Upper lobe of right lung (tissue), 1 donor: ENCODE results near the gene PPP1R17. TPM values are rescaled to one million over a fixed set of nuclear protein-coding genes. Genes with fewer than 3 reads are reported as not detected.

ENCODE experiments used
- ATAC-seq: fragments of 200-7000 bp; cut with Tn5 transposase; one replicate; pipeline ENCODE4 v1.9.1; 2020; ENCODE audit warnings: mild to moderate bottlenecking, moderate library complexity
- DNase-seq: peaks from one replicate; pipeline ENCODE4 v3.0.0-alpha.2; 2020
- H3K27ac ChIP-seq: fragments of 200-600 bp; one replicate; pipeline ENCODE4 v1.8.0; 2022
- H3K27me3 ChIP-seq: fragments of 200-600 bp; one replicate; pipeline ENCODE4 v1.8.0; 2022; ENCODE audit warnings: mild to moderate bottlenecking
- H3K36me3 ChIP-seq: fragments of 200-600 bp; one replicate; pipeline ENCODE4 v1.8.0; 2022
- H3K4me1 ChIP-seq: fragments of 200-600 bp; one replicate; pipeline ENCODE4 v1.8.0; 2022
- H3K4me3 ChIP-seq: fragments of 200-600 bp; one replicate; pipeline ENCODE4 v1.8.0; 2022; ENCODE audit warnings: mild to moderate bottlenecking
- H3K9me3 ChIP-seq: fragments of 200-600 bp; one replicate; pipeline ENCODE4 v1.8.0; 2022
- intact Hi-C: fragments of 100-400 bp; cut with DNase I; formaldehyde crosslinking; loops from one replicate; pipeline ENCODE4 v1.11.0; 2022
- total RNA-seq: library from RNA; stranded (reverse); fragmentation: NEBNext Ultra II Directional; extraction: Animal tissue kit (Norgen Biotek cat#: 25700); gene quantifications from one replicate; pipeline ENCODE4 v1.2.1, GENCODE V29; 2021
- TF ChIP-seq, protein P1 (sequence below): fragments of 200-600 bp; IDR thresholded peaks from one replicate; pipeline ENCODE4 v1.8.0; 2022; ENCODE audit warnings: antibody characterized with exemption
- donor health status: DM: no; HTN: yes; CAD: no; lungs with severe emphysema.

The PPP1R17 gene
- total RNA-seq, 1 donor from 2014 or later, result not detected

DNA sequence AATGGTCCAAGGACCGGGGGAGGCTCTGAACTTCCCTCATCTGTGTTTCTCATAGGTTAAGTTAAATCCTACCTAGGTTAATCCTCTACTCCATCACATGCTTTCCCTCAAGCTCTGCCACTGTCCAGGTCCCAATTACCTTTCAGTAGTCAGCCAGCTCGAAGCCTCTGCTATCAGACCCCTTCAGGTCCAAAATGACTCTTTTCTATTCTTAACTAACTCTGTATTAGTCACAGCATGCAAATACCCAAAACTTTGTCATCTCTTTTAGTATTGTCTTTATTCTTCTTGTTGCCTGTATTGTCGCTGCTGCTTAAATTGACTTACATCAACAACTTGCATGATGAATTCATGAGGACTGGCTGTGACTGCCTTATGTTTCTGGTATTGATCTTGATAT lies 15.3 kb downstream of the PPP1R17 start:
- Histone ChIP-seq H3K4me1 (no peaks in the 10 kb centered on the region), H3K27ac (no peak overlapping the region), H3K4me3 (no peak overlapping the region), H3K9me3 (no peaks in the 10 kb centered on the region), H3K36me3 (no peaks in the 10 kb centered on the region), H3K27me3 (no peaks in the 10 kb centered on the region)
- ATAC-seq (no peak), DNase-seq (no peak)
- TF ChIP-seq, protein P1, sequence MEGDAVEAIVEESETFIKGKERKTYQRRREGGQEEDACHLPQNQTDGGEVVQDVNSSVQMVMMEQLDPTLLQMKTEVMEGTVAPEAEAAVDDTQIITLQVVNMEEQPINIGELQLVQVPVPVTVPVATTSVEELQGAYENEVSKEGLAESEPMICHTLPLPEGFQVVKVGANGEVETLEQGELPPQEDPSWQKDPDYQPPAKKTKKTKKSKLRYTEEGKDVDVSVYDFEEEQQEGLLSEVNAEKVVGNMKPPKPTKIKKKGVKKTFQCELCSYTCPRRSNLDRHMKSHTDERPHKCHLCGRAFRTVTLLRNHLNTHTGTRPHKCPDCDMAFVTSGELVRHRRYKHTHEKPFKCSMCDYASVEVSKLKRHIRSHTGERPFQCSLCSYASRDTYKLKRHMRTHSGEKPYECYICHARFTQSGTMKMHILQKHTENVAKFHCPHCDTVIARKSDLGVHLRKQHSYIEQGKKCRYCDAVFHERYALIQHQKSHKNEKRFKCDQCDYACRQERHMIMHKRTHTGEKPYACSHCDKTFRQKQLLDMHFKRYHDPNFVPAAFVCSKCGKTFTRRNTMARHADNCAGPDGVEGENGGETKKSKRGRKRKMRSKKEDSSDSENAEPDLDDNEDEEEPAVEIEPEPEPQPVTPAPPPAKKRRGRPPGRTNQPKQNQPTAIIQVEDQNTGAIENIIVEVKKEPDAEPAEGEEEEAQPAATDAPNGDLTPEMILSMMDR, result no peak
- intact Hi-C loops, result no loop called here

DNA sequence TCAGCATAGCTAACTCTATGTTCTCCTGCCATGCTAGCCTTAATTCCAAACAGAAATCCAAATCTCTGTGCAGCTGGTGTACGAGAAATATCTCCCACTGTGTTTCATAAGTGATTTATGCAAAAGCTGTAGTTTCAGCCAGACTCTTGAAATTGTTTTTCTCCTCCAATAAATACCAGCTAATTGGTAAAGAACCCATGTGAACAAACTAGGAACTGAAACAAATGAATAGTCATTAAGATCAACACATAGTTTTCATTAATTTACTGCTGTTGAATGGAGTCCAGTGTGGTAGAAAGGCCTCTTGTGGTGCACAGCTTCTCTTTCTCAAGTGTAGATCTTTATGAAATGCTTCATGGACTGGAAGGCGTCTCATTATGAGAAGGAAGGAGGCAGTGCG lies 18.4 kb downstream of the PPP1R17 start:
- Histone ChIP-seq H3K27ac (no peak overlapping the region), H3K4me1 (no peaks in the 10 kb centered on the region), H3K36me3 (no peaks in the 10 kb centered on the region), H3K27me3 (no peaks in the 10 kb centered on the region), H3K9me3 (no peaks in the 10 kb centered on the region), H3K4me3 (no peak overlapping the region)
- ATAC-seq, result no peak
- TF ChIP-seq, protein P1, result no peak
- intact Hi-C loops, result no loop called here
- no peak for DNase-seq

DNA sequence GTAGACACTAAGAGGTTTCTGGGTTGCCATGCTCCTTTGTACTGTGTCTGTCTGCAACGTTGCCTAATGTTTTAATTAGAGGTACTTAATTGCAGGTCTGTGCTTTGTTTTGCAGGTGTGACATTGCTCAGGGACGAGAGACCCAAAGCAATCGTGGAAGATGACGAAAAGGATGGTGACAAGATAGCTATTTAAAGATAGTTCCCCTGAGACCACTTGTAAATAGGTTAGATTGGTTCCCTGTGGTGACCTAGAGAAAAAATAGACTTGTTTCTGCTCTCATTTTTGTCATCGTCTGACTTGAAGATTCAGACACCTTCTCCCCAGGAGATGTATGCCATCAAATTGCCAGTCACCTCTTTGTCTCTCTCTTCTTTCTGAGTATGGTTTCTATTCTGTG lies 20.1 kb downstream of the PPP1R17 start:
- Histone ChIP-seq H3K4me3 (no peak overlapping the region), H3K36me3 (no peaks in the 10 kb centered on the region), H3K27me3 (no peaks in the 10 kb centered on the region), H3K4me1 (no peaks in the 10 kb centered on the region), H3K9me3 (no peaks in the 10 kb centered on the region), H3K27ac (no peak overlapping the region)
- DNase-seq (no peak), ATAC-seq (no peak)
- intact Hi-C loops, result no loop called here
- TF ChIP-seq, protein P1, result no peak

DNA sequence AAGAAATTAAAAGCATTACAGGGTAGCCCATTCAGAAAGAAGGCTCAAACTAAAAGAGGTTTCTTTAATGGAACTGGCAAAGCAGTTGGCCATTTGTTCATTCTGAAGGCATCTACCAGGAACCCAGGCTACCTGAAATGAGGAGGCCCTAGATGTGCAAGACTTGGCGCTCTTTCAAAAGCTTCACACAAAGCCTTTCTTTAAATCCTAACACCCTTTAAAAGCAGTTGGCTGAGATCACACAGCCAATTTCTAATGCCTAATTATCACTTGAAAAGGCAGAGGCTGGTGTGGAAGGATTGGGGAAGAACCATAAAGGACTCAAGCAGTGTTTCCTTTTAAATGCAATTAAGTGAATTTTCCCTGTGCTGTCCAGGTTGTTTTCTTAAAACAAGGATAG lies 23.2 kb downstream of the PPP1R17 start:
- no peak for ATAC-seq
- TF ChIP-seq, protein P1, result no peak

DNA sequence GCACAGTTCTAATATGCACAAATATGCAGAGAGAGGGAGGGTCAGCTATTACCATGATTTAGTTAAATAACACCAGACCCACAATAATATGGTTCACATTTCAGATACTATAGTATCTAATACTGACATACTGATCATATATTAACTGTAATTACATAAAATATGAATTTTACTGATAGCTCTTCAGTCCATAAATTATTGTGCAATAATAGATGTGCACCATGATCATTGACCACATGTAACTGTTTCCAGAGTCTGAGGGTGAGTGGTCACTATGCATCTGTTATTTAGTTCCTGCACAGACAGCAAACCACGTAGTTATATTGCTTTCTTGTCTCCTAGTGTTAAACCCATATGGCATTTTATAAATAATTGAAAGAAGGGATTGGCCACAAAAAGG lies 29.3 kb downstream of the PPP1R17 start:
- Histone ChIP-seq H3K4me1 (no peaks in the 10 kb centered on the region), H3K27me3 (no peaks in the 10 kb centered on the region), H3K36me3 (no peaks in the 10 kb centered on the region), H3K27ac (no peak overlapping the region), H3K4me3 (no peak overlapping the region), H3K9me3 (no peaks in the 10 kb centered on the region)
- intact Hi-C loops, result no loop called here
- ATAC-seq (no peak), DNase-seq (no peak)
- TF ChIP-seq, protein P1, result no peak

More for the DNA sequence above, 23.2 kb downstream of the PPP1R17 start:
- H3K4me3 ChIP-seq, result no peak overlapping the region
- H3K27ac ChIP-seq, result no peak overlapping the region
- no peaks in the 10 kb centered on the region for H3K27me3 ChIP-seq
- no peaks in the 10 kb centered on the region for H3K36me3 ChIP-seq
- intact Hi-C loops, result no loop called here
- no peaks in the 10 kb centered on the region for H3K9me3 ChIP-seq
- no peak for DNase-seq
- H3K4me1 ChIP-seq, result no peaks in the 10 kb centered on the region

DNA sequence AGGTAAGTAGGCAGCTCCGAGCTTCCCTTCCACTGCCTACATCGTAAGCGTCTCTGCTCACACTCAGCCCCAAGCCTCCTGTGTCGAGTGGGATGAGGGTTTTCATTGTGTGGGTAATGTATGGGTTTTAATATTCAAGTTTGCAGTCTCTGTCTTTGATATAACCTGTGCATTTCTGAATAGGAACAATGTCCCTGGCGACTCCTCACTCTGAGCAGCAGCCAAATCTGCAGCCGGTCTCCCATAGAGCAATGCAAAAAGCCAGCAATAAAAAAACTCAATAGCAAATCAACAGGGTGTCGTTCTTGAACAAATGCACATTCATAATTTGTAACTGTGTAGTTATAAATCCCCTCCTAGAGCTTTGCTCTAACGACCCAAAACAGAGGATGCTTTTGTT lies 33.4 kb downstream of the PPP1R17 start:
- H3K27me3 ChIP-seq, result no peaks in the 10 kb centered on the region
- no peak for DNase-seq
- H3K9me3 ChIP-seq, result no peaks in the 10 kb centered on the region
- H3K27ac ChIP-seq, result no peak overlapping the region
- no peaks in the 10 kb centered on the region for H3K4me1 ChIP-seq
- no peaks in the 10 kb centered on the region for H3K36me3 ChIP-seq
- intact Hi-C loops, result no loop called here
- ATAC-seq, result no peak
- TF ChIP-seq, protein P1, result no peak
- no peak overlapping the region for H3K4me3 ChIP-seq
